ENCODE results near the gene AMIGO1.

Gene AMIGO1

GRCh38 chr1:109509176-109510134 lies at the start of gene AMIGO1:
Gene AMIGO1 (minus strand): TSS chr1:109509727. CDS start chr1:109508912, 815 bp downstream.
- DNase-seq (ENCODE audit: low read depth), result peak; percentile 62

GRCh38 chr1:109557520-109557919 lies 48.0 kb upstream of the AMIGO1 start:
- no peak for DNase-seq (ENCODE audit: low read depth)

GRCh38 chr1:109556563-109556962 lies 47.0 kb upstream of the AMIGO1 start:
- no peak for DNase-seq (ENCODE audit: low read depth)

GRCh38 chr1:109548321-109549267 lies 39.1 kb upstream of the AMIGO1 start, which contains the start of gene GNAI3:
Gene GNAI3 (plus strand): TSS chr1:109548615. CDS start chr1:109548721, 106 bp downstream.
- peak; percentile 89 for DNase-seq (ENCODE audit: low read depth)

GRCh38 chr1:109547463-109548320 lies 38.2 kb upstream of the AMIGO1 start:
- no peak for DNase-seq (ENCODE audit: low read depth)

GRCh38 chr1:109546311-109547109 lies 37.0 kb upstream of the AMIGO1 start:
- DNase-seq (ENCODE audit: low read depth), result peak; percentile 77

GRCh38 chr1:109543988-109544735 lies 34.6 kb upstream of the AMIGO1 start:
- no peak for DNase-seq (ENCODE audit: low read depth)

- no peak for DNase-seq (ENCODE audit: low read depth)
Observed at GRCh38 chr1:109543283-109543987, 33.9 kb upstream of the AMIGO1 start.

- no peak for DNase-seq (ENCODE audit: low read depth)
Observed at GRCh38 chr1:109542657-109543056, 33.1 kb upstream of the AMIGO1 start.

GRCh38 chr1:109541102-109541501 lies 31.6 kb upstream of the AMIGO1 start:
- DNase-seq (ENCODE audit: low read depth), result no peak

- DNase-seq (ENCODE audit: low read depth), result no peak
Observed at GRCh38 chr1:109539676-109540075, 30.1 kb upstream of the AMIGO1 start, which contains the start of gene GPR61. Gene GPR61 (plus strand): TSS chr1:109539872. CDS start chr1:109543023, 3,151 bp downstream.

- no peak for DNase-seq (ENCODE audit: low read depth)
Observed at GRCh38 chr1:109538827-109539555, 29.5 kb upstream of the AMIGO1 start.

GRCh38 chr1:109537450-109538178 lies 28.1 kb upstream of the AMIGO1 start:
- DNase-seq (ENCODE audit: low read depth), result no peak

- DNase-seq (ENCODE audit: low read depth), result no peak
Observed at GRCh38 chr1:109535971-109536491, 26.5 kb upstream of the AMIGO1 start.

GRCh38 chr1:109535481-109535880 lies 26.0 kb upstream of the AMIGO1 start:
- DNase-seq (ENCODE audit: low read depth), result no peak

- no peak for DNase-seq (ENCODE audit: low read depth)
Observed at GRCh38 chr1:109534307-109534858, 24.9 kb upstream of the AMIGO1 start.
